MCF 10A (cell line): Measurements from ENCODE around the gene AQP10. TPM values are rescaled to one million over a fixed set of nuclear protein-coding genes. Genes with fewer than 3 reads are reported as not detected.

Source experiments
- BruUV-seq: library from RNA; stranded (reverse); fragments of 400-500 nt; replicated peaks from 2 replicates; lab custom pipeline; 2021; lab: Mats Ljungman, UMichigan
- CTCF ChIA-PET: fragments of 300-600 bp; sonication (Branson Sonifier 250); formaldehyde crosslinking; extraction: SDS; loops from one replicate; lab custom pipeline; 2021; ENCODE audit warnings: antibody characterized with exemption, inconsistent platforms; lab: Yijun Ruan, JAX
- POLR2A ChIA-PET: fragments of 300-600, 350-650 bp; sonication (Branson Sonifier 250); formaldehyde crosslinking; extraction: SDS; loops from one replicate; lab custom pipeline; 2020; ENCODE audit warnings: antibody characterized with exemption, inconsistent platforms; lab: Yijun Ruan, JAX
- DNase-seq: peaks from one replicate; pipeline ENCODE4 v3.0.0-alpha.2; 2018; ENCODE audit not compliant: unreplicated experiment
- H3K27ac Mint-ChIP-seq: one replicate; pipeline ENCODE4 v1.8.0; 2022; ENCODE audit warnings: mild to moderate bottlenecking, low read depth, mixed read lengths; ENCODE audit not compliant: unreplicated experiment
- H3K27me3 Mint-ChIP-seq: one replicate; pipeline ENCODE4 v1.8.0; 2022; ENCODE audit warnings: mixed read lengths; ENCODE audit not compliant: insufficient read depth, unreplicated experiment
- H3K36me3 Mint-ChIP-seq: one replicate; pipeline ENCODE4 v1.8.0; 2022; ENCODE audit warnings: mild to moderate bottlenecking, moderate library complexity, mixed read lengths; ENCODE audit not compliant: insufficient read depth, unreplicated experiment
- H3K4me1 Mint-ChIP-seq: one replicate; pipeline ENCODE4 v1.8.0; 2022; ENCODE audit warnings: mixed read lengths; ENCODE audit not compliant: insufficient read depth, unreplicated experiment
- H3K4me3 Mint-ChIP-seq: one replicate; pipeline ENCODE4 v1.8.0; 2022; ENCODE audit warnings: mild to moderate bottlenecking, moderate library complexity, mixed read lengths; ENCODE audit not compliant: unreplicated experiment
- H3K9me3 Mint-ChIP-seq: one replicate; pipeline ENCODE4 v1.8.0; 2022; ENCODE audit warnings: mixed read lengths; ENCODE audit not compliant: unreplicated experiment
- CTCF ChIP-seq: fragments of 200-600 bp; IDR thresholded peaks from one replicate; pipeline ENCODE4 v1.8.0; 2022; ENCODE audit warnings: antibody characterized with exemption, mild to moderate bottlenecking; ENCODE audit not compliant: unreplicated experiment
- intact Hi-C: fragments of 100-400 bp; cut with micrococcal nuclease; formaldehyde crosslinking; loops from 2 replicates; pipeline ENCODE4 v1.14.1; 2022
- total RNA-seq: library from RNA; stranded (reverse); gene quantifications from 2 replicates; pipeline ENCODE4 v1.2.3, GENCODE V29; 2022

AQP10 gene
- total RNA-seq, 1 experiment from 2014 or later, result not detected

- ChIA-PET POLR2A (interaction anchor here (0.6 to 1.6 kb wide), 3 partner anchors 54 to 93 kb away, joined by 3 to 6 read pairs (median 5); no protein-coding TSS in a partner anchor), CTCF (interaction anchor here (0.7 to 1.0 kb wide), 2 partner anchors 15 to 588 kb away, joined by 3 to 6 read pairs; no protein-coding TSS in a partner anchor)
- Mint-ChIP-seq H3K4me3 (no peak overlapping the region), H3K27ac (no peak overlapping the region), H3K27me3 (peaks cover 13% of the 10 kb centered on the region), H3K9me3 (no peaks in the 10 kb centered on the region), H3K4me1 (peaks cover 19% of the 10 kb centered on the region), H3K36me3 (peaks cover 28% of the 10 kb centered on the region)
- no peak for TF ChIP-seq CTCF
- intact Hi-C loops, result loop anchor here (5.0 kb wide), 1 partner anchor 127 kb away; no protein-coding TSS in a partner anchor
- BruUV-seq, result no TSS peak
- no peak for DNase-seq
These were observed 29.5 kb downstream of the AQP10 start for GRCh38 chr1:154350383-154350782.

GRCh38 chr1:154351363-154352068 is 30.6 kb downstream of the AQP10 start:
- Mint-ChIP-seq H3K36me3 (peaks cover 22% of the 10 kb centered on the region), H3K9me3 (no peaks in the 10 kb centered on the region), H3K27ac (no peak overlapping the region), H3K27me3 (peaks cover 13% of the 10 kb centered on the region), H3K4me3 (no peak overlapping the region), H3K4me1 (peaks cover 19% of the 10 kb centered on the region)
- DNase-seq, result no peak
- CTCF ChIA-PET, result interaction anchor here (0.6 to 1.4 kb wide), 5 partner anchors 16 to 840 kb away, joined by 3 to 11 read pairs (median 4); no protein-coding TSS in a partner anchor
- intact Hi-C loops, result loop anchor here (5.0 kb wide), 1 partner anchor 126 kb away; no protein-coding TSS in a partner anchor
- no peak for TF ChIP-seq CTCF
- POLR2A ChIA-PET, result interaction anchor here (0.6 to 1.6 kb wide), 4 partner anchors 12 to 86 kb away, joined by 3 to 6 read pairs (median 4); no protein-coding TSS in a partner anchor
- BruUV-seq, result no TSS peak

- TF ChIP-seq CTCF, result no peak
- H3K27ac Mint-ChIP-seq, result no peak overlapping the region
- no TSS peak for BruUV-seq
- H3K4me1 Mint-ChIP-seq, result peaks cover 19% of the 10 kb centered on the region
- peaks cover 13% of the 10 kb centered on the region for H3K27me3 Mint-ChIP-seq
- peaks cover 22% of the 10 kb centered on the region for H3K36me3 Mint-ChIP-seq
- no peak overlapping the region for H3K4me3 Mint-ChIP-seq
- intact Hi-C loops, result loop anchor here (5.0 kb wide), 1 partner anchor 125 kb away; no protein-coding TSS in a partner anchor
- no peak for DNase-seq
- H3K9me3 Mint-ChIP-seq, result no peaks in the 10 kb centered on the region
- ChIA-PET POLR2A (interaction anchor here (0.6 to 1.1 kb wide), 2 partner anchors 9 to 12 kb away, joined by 3 read pairs; no protein-coding TSS in a partner anchor), CTCF (interaction anchor here (0.6 to 2.0 kb wide), 7 partner anchors 16 to 840 kb away, joined by 3 to 14 read pairs (median 4); no protein-coding TSS in a partner anchor)
These were observed 31.3 kb downstream of the AQP10 start for GRCh38 chr1:154352245-154352580.
